NCI-H2227 treated with DMSO at 0.1 percent for 48 hours (cell line): ENCODE data around the gene PGM5.

Source experiments
- DNase-seq: peaks from one replicate; lab custom pipeline; 2025; lab: John Stamatoyannopoulos, UW

PGM5 gene

DNA sequence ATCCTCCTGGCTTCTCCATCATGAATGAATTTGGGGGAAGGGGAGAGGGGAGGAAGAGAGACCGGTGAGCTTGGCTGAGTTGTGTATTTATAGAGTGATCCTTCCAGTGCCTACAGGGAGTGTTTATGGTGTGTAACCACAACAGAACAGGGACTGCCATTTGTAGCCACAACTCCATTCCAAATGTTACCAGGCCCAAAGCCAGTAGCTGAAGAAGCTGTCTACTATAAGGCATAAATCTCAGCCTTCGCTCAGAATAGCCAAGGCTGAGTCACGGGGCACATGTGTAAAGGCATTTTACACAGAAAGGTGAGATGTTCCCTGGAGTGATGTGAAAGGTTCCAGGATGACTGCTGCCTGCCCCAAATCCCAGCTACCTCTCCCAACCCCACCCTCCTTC is 181.8 kb downstream of the PGM5 start:
- DNase-seq: no peak

DNA sequence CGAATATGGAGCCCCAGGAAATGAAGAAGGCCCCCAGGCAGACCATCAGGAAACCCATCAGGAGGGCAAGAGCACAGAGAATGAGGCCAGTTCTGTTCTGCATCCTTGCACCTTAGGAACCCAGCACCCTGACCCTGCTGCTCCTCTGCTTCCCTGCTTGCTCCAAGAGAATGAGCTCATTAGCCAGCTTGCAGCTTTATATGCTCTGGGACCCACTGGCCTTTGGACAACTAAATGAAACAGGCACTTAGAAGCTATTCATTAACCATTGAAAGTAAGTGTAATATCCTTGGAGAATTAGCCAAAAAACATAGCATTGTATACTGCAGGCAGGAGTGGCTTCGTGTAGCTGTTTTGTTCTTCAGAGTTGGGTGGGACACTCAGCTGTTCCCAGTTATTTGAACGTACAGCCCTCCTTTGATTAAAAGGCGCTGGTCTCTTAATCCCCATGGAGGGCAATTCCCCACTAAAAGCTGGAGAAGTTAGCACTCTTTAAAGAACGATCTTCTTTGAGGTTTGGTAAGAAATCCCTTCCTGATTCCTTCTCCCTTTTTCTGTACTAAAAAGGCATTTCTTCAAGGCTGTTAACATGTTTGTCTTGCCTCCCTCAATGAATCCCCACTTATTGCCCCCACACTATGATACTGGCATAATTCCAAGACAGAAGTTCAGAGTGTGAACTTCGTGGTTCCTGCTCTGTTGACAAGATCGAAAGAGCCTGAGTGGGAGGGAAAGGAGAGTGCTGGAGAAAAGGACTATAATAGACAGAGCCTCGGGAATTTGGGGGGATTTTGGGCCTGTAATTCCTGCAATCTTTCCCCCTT is 184.5 kb downstream of the PGM5 start, which contains the start of gene TMEM252:
Gene TMEM252, minus strand, starts transcription at position 172 of the 824 bp plus-strand sequence. Its CDS starts 69 bp downstream, at position 103.
- DNase-seq: no peak

DNA sequence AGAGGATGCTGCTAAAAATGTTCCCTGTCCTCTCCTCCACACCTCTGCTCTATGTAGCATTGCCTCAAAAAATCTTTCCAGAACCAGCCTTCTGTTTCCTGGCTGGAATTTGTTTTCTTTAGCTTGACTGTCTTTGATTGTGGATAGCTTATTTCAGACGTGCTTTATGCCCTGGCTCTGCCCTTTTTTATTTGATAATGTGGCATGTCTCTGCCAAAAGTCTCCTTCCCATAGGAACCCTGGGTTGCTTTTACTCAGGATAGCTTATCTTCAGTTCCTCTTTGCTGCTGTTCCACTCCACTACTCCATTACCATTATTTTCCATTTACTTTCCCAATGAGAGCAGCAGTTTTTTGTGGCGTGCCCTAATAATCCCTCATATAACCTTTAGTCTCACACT is 185.2 kb downstream of the PGM5 start:
- no peak for DNase-seq

DNA sequence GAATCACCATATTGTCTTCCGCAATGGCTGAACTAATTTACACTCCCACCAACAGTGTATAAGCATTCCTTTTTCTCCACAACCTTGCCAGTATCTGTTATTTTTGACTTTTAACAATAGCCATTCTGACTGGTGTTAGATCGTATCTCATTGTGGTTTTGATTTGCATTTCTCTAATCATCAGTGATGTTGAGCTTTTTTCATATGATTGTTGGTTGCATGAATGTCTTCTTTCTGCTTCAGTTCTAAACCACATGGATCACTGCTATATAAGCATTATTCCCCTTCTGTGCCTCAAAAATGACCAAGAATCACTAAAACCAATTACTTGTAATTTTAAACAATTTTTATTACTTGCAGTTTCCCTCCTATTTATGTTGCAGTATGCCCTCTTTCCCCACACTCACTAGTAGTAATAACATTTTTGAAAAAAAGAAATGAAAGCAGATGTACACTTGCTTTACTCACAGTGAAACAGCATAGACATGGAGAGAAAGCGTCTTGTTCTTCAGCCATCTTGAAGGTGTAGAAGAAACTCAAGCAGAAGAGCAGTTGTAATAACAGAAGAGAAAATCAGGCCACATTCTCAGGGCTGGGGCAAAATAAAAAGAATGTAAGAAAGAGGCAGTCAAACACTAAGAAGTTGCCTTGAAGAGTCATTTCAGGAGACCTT is 188.8 kb downstream of the PGM5 start:
- no peak for DNase-seq

DNA sequence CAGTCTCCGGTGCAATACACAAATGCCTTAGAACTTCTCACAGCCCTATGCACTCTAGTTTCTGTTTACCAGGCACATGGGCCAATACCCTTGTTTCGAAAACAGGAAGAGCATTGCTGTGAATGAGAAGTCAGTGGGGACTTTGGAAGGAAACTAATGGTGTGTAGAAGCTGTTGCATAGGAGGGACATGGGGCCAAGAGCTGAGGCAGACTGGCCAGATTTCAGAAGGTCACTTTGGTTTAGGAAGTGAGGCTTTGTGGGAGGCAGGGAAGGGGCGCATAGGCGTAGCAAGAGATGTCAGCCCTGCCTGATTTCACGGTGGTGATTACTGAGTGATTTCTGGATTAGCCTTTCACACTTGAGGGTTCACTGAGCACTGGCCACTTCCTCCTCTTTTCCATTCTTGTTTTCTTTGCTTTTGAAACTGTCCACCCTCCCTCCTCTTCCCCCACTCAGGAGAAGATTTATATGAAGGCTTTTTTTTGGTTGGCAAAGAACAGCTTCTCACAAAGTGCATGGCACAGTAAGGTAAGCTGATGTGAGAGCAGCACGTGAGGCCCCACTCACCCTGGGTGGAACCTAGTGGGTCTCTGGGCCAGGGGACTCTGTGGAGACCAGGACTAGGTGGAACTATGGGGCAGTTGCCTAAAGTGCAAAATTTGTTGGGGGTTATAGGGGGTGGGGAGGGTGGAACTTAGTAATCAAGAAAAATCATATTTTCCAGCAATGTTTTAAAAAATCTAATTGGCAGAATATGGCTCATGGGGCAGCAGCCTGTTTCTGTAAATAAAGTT is 190.4 kb downstream of the PGM5 start:
- no peak for DNase-seq

DNA sequence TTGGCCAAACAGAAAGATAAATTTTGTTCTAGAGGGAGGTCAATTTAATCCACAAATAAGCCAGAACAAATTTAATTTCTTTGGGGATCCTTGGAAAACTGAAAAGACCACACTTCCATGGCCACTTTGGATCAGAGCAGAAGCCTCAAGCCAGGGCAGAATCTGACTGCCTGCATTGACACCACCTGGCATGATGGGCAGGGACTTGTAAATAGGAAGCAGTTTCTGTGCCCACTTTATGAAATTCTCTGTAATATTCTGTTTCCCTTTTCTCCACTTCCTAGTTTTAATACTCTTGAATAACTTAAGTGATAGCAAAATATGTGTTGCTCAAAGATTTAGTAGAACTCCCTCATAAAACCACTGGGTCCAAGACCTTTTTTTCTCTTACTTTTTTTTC is 191.0 kb downstream of the PGM5 start:
- DNase-seq: no peak

DNA sequence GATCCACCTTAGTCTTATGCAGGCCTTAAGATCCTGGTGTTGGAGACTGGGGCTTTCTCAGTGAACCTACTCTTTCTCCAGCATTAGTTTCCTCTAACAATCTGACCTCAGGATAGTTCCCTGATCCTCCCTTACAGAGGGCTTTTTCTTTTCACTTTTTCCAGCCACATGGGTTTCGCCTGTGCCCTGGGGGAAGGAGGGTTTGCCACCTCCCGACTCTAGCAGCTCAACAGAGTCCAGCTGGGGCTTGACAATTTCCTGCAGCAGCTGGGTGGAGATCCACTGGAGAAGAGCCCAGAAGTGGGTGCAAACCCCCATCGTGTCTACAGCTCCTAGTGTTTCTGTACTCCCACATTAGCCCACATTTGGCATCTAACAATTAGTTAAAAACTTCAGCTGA is 191.8 kb downstream of the PGM5 start:
- DNase-seq: no peak

DNA sequence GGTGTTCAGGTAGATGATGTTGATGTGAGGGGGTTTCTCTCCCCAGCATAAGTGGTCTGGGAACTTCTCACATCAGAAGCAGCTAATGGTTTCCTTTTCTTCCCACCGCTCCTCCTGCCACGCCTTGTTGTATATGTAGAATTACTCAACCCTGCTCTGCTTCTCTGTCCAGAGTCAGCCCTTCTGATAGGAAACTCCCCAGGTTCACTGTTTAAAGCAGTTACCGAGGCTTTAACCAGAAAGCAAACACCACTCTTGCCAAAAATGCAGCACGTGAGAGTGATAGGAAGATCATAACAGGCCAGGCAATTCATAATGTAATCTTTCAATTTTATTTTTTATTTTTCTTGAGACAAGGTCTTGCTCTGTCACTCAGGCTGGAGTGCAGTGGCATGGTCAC is 194.8 kb downstream of the PGM5 start:
- no peak for DNase-seq

DNA sequence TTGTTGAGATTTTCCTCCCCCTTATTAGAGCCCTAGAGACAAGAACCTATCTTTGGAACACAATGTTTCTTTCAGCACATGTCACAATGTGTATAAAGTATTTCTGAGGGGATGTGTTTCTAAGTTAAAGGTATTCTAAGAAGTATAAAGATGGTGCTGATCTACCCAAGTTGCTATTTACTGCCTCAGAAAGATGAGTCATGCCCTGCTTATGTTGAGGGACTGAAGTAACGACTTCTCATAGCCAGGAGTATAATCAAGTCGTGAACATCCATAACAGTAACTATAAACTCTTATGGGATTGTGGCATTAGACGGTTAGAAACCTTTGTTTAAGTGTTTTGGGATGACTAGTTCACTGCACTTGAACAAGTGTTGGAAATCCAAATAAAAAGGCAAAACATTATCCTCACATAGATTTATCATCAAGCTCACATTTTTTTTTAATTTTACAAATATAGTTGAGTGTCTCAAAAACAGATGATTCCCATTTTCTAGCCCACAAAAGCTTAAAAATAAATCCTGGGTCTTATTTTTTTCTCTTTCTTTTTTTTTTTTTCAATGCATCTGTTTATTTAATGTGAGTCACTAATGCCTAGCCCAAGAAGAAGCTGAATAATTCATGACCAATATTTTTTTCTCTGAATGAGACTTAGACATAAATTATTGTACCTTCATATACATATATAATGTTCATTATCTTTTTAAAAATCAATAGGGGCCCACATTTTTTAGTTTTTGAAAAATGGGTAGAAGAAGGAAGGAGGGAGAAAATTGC is 196.5 kb downstream of the PGM5 start:
- DNase-seq: no peak

DNA sequence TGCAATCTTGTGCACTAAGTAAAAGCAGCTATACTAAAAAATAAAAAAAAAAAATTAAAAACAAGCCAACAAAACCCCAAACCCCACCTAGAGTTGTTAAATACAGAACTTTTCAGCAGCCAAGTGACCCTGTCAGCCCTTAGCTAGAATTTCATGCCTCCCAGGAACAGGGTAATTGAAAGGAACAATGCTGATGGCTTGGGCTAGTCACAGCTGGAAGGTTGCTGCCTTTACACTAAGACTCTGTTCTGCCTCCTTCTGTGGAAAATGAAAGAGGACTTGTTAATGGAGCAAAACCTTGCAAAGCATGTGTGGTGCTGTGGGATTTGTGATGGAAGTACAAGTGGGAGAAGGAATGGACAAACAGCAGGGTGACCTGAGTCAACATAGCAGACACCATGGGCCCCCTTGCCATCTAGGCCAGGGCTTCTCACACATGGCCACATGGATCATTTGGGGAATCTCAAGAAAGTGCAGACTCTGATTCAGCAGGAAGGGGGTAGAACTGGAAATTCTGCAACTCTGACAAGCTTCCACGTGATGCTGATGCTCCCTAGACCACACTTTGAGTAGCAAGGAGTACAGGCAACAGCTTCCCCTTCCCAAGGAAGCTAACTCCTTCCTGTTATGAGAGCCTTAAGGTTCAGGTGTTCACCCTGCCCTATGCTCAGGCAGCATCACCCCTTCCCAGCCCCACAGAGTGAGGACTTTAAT is 199.2 kb downstream of the PGM5 start:
- DNase-seq: no peak

DNA sequence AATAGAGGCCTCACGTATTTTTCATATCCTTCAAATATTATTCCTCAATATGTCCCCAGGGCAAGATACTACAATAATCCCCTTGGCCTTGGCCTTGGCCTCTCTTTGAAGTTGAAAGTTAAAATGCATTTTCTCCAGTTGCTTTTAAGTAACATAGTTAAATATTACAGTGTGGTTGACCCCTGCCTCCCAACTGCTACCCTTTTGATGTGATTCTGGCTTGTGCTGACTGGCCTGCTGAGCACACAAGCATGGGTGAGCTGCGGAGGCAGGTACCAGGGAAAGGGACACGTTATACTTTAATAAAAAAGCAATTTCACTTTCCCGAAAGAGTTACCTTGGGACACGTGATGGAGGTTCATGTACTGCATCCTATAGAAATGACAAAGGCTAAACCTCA is 202.1 kb downstream of the PGM5 start:
- no peak for DNase-seq

DNA sequence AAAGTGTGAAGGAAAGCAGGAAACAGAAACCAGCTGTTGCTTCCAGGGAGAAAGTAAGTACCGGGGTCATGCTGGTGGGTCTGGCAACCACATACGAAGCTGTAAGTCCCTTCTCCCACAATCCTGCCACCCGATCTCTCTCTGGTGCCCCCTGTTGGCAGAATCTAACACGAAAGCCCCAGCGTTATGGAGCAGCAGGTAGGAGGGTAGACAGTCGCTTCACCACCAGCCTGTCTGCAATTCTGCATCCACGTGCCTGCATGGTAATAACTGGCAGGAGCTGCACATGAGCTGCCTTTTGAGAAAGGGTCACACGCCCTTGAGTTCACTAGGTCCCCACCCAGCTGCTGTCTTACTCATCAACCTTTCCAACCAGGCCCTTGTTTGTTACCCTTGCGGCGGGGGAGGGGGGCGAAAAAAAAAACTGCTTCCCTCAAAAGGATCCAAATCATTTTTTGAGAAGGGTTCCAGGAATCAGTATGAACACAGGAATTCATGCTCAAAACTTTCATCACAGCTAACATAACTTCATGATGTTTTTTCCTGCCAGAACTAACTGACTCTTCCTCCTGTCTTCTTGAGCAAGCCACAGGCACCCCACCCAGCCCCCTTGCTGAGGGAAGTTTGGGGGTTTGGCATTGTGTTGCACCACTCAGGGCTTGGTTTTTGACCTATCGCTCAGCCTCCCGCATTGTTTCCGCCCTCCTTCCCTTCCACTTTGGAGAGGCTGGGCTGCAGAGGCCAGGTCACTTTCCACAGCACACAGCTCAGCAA is 203.8 kb downstream of the PGM5 start:
- no peak for DNase-seq

DNA sequence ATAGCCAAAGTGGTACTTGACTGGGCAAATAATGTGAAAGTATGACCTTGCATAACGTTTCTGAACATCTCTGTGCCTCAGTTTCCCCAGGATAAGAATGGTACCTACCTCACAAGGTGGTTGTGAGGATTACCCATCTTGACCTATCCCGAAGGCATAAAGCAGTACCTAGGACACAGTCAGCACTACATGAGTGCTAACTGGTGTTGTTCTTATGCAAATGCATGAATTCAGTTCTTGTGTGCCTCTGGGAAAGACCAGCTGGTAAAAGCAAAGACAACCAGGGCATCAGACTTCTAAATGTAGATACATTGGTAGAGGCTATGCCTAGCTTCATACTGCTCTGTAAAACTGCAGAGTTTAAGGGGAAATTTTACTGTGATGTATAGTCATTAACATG is 206.1 kb downstream of the PGM5 start:
- no peak for DNase-seq

DNA sequence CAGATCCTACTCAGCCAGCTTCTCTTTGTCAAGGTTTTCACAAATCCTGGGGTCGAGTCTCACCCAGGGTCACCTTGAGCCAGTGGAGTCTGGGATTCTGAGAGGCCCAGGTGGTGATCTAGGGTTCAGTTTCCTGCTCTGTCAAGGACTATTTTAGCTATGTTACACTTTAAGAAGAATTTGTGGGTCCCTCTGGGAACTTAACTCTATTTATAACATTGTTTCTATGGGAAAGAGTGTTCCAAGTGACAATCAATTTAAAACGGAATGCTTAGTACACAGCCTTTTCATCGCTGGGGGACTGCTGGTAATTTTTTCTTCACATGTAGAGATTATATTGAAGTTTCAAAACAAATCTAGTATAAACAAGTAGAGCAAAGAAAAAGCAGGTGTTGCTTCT is 211.2 kb downstream of the PGM5 start:
- no peak for DNase-seq

DNA sequence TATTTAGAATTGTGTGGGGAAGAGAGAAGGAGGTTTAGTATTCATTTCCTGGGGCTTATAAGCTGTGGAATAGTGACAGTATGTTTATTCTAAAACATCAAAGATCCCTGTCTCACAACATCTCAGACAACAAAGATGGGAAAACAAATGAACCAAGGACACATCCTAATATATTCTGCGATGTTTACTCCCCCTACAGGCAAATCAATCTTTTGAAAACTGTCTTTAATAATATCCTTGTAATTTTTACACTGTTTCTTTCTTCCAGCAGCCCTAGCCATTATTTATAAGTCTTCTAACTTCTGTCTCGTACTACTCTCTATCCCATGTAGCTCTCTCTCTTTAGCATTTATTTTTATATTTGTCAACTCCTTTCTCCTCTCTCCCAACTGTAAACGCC is 217.7 kb downstream of the PGM5 start:
- DNase-seq: no peak

DNA sequence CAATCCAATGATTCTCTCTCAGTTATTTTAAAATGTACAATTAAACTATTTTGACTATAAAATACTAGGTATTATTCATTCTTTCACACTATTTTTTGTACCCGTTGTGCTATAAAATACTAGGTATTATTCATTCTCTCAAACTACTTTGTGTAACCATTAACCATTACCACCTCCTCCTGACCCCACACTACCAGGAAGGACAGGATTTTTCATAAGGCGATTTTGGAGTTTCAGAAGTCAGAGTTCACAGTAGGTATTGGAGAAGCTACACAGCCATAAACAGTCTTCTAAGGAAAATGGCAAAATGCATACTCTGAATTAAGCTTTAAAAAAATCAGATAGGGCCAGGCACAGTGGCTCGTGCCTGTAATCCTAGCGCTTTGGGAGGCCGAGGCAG is 219.4 kb downstream of the PGM5 start:
- DNase-seq: no peak

DNA sequence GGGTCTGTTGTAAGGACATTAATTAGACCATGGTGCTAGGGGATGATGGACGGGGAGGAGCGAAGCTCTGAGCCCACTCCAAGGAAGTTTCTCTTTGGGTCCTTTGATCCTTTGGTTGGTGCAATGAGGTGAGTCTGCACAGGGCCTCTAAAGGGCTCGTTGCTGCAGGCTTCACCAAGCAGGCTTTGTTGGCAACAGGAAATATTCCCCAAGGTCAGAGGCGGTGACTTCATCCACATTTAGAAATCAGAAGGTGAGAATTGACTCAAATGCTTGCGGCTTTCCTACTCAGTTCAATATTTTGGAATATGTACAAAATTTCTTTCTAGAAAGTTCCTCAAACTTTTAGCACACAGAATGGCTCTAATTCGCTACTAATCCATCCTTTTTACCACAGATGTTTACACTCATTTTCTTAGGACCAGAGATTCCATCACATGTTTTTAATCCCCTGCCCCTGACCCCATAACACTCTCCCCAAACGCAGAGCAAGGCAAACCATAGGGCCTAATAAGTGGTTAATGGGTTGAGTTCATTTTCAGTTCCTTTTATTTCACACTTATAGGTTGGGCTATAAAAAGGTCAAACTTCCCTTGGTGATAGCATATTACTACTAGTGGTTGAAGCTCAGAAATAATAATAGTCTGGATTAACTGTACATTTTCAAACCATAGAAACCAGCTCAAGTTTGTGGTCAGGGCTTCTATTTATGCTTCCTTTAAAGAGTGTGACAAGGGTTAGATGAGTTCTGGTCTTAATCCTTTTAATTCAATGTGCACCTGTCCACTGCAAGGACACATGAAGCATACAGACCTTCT is 221.6 kb downstream of the PGM5 start:
- no peak for DNase-seq
